ENCODE data around the gene HES5.

DNA sequence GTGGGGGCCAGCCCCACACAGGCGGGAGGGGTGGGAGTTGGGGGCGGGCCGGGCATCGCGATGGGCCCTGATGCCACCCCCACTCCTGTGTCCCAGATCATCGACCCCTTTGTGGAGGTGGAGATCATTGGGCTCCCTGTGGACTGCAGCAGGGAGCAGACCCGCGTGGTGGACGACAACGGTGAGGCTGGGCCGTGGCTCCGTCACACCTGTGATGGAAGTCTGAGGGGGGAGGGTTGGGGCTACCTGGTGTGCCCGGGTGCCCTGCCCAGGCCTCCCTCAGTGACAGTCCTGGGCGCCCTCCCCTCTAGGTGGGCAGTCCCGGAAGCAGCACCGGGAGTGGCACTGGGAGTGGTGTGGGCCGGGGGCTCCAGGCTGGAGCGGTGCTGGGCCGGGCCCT is 31.4 kb downstream of the HES5 start:
- TF ChIP-seq TAF1 (IDR thresholded peaks at IDR 0.05; ENCODE audit: low read depth): no peak
- TF ChIP-seq RAD21 (IDR thresholded peaks at IDR 0.05; ENCODE audit: low read depth): no peak
- no peak for TF ChIP-seq FOXM1 (IDR thresholded peaks at IDR 0.05; ENCODE audit: borderline replicate concordance, low read depth)
- TF ChIP-seq YY1 (IDR thresholded peaks at IDR 0.05; ENCODE audit: low read depth): no peak
- TF ChIP-seq, protein P1, sequence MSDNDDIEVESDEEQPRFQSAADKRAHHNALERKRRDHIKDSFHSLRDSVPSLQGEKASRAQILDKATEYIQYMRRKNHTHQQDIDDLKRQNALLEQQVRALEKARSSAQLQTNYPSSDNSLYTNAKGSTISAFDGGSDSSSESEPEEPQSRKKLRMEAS (IDR thresholded peaks at IDR 0.05): no peak
- no peak for TF ChIP-seq CEBPB (IDR thresholded peaks at IDR 0.05)
- no peak for TF ChIP-seq EP300 (IDR thresholded peaks at IDR 0.05; ENCODE audit: borderline replicate concordance)
- TF ChIP-seq CREB1 (IDR thresholded peaks at IDR 0.05; ENCODE audit: low read depth): no peak
- no peak for TF ChIP-seq ZBTB7A (IDR thresholded peaks at IDR 0.05; ENCODE audit: low read depth)
- no peak for TF ChIP-seq NFIC (IDR thresholded peaks at IDR 0.05)
